HepG2 (cell line): ENCODE measurements around the gene CHN1. TPM values are rescaled to one million over a fixed set of nuclear protein-coding genes. Genes with fewer than 3 reads are reported as not detected.

ENCODE experiments used
- ATAC-seq: fragments of 200-7000 bp; cut with Tn5 transposase; 3 replicates; pipeline ENCODE4 v1.9.1; 2020; ENCODE audit warnings: mild to moderate bottlenecking, moderate library complexity
- BruUV-seq: library from RNA; stranded (reverse); fragments of 400-500 nt; replicated peaks from 2 replicates; lab custom pipeline; 2021; lab: Mats Ljungman, UMichigan
- CTCF ChIA-PET: fragments of 300-600 bp; formaldehyde crosslinking; extraction: SDS; loops from one replicate; lab custom pipeline; 2021; ENCODE audit warnings: low total read pairs, inconsistent platforms, low intra/inter-chr PET ratio; lab: Yijun Ruan, JAX
- POLR2A ChIA-PET: fragments of 350-600 bp; sonication (Branson Sonifier 250); formaldehyde crosslinking; loops from one replicate; lab custom pipeline; 2020; ENCODE audit warnings: antibody characterized with exemption, inconsistent platforms; lab: Yijun Ruan, JAX
- DNase-seq: peaks from one replicate; pipeline ENCODE4 v3.0.0-alpha.2; 2015; ENCODE audit warnings: low spot score
- FAIRE-seq: peaks from 3 replicates; lab custom pipeline; 2011; peaks lifted over from hg19 to GRCh38; lab: Jason Lieb, UNC
- H2AFZ ChIP-seq: one replicate; pipeline ENCODE4 v1.6.1; 2011; ENCODE audit warnings: low read length, inconsistent platforms
- H3K27ac ChIP-seq: fragments of 300-600 bp; 3 replicates; pipeline ENCODE4 v1.8.0; 2011; ENCODE audit warnings: mixed run types, mild to moderate bottlenecking, mixed read lengths, low read length, inconsistent platforms; ENCODE audit not compliant: insufficient read depth; ENCODE audit errors: extremely low read length
- H3K27me3 ChIP-seq, 2 experiments: fragments of 200-600 bp in 1 of 2; 2 replicates in 1 of 2; 3 replicates in 1 of 2; pipeline versions ENCODE4 v1.6.0 to v1.8.0; 2011; ENCODE audit warnings: low read length in 2 of 2, mild to moderate bottlenecking in 2 of 2, moderate library complexity in 2 of 2, inconsistent platforms in 1 of 2; ENCODE audit not compliant: insufficient read depth in 2 of 2, control insufficient read depth in 1 of 2
- H3K36me3 ChIP-seq, 2 experiments: fragments of 200-600 bp in 1 of 2; replicated peaks in 1 of 2; 2 replicates in 1 of 2; 3 replicates in 1 of 2; pipeline versions ENCODE4 v1.5.1 to v1.8.0; 2011; ENCODE audit warnings: low read length in 2 of 2, inconsistent platforms in 1 of 2; ENCODE audit not compliant: insufficient read depth in 2 of 2, control insufficient read depth in 1 of 2
- H3K4me1 ChIP-seq: 2 replicates; pipeline ENCODE4 v1.5.1; 2012; ENCODE audit warnings: low read length, inconsistent platforms; ENCODE audit not compliant: insufficient read depth
- H3K4me2 ChIP-seq: 2 replicates; pipeline ENCODE4 v1.6.0; 2011; ENCODE audit warnings: low read depth, low read length, inconsistent platforms
- H3K4me3 ChIP-seq, 3 experiments: fragments of 200-600 bp in 1 of 3; sonication (generic), shearing (Covaris generic) in 1 of 3; replicated peaks in 1 of 3; 2 replicates each; pipeline ENCODE4 v1.5.1; 2011 to 2016; ENCODE audit warnings: low read length in 3 of 3, inconsistent platforms in 2 of 3, low read depth in 2 of 3, mild to moderate bottlenecking in 2 of 3, control low read depth in 1 of 3, mixed read lengths in 1 of 3; ENCODE audit not compliant: insufficient read depth in 1 of 3
- H3K79me2 ChIP-seq: one replicate; pipeline ENCODE4 v1.6.1; 2011; ENCODE audit warnings: low read length, inconsistent platforms; ENCODE audit not compliant: insufficient read depth
- H3K9ac ChIP-seq: 2 replicates; pipeline ENCODE4 v1.6.0; 2011; ENCODE audit warnings: mild to moderate bottlenecking, low read depth, low read length, inconsistent platforms; ENCODE audit not compliant: insufficient read depth
- H3K9me3 ChIP-seq: 2 replicates; pipeline ENCODE4 v1.5.1; 2012; ENCODE audit warnings: mild to moderate bottlenecking, low read length
- H4K20me1 ChIP-seq: 2 replicates; pipeline ENCODE4 v1.6.0; 2011; ENCODE audit warnings: inconsistent platforms, mild to moderate bottlenecking, low read length, moderate library complexity; ENCODE audit not compliant: insufficient read depth
- ATRX ChIP-seq: sonication (generic); formaldehyde crosslinking; IDR thresholded peaks from 2 replicates; pipeline ENCODE4 v1.4.0; 2020; ENCODE audit warnings: missing genetic modification reagents, borderline replicate concordance
- JUN ChIP-seq: sonication (generic); formaldehyde crosslinking; IDR thresholded peaks from 2 replicates; pipeline ENCODE4 v1.4.0; 2020; ENCODE audit warnings: mild to moderate bottlenecking, missing genetic modification reagents
- POLR2AphosphoS2 ChIP-seq: IDR thresholded peaks from 2 replicates; pipeline ENCODE4 v1.6.1; 2011; ENCODE audit warnings: low read depth, low read length, improper control_type of control experiment
- ZNF343 ChIP-seq: sonication (generic); formaldehyde crosslinking; IDR thresholded peaks from 2 replicates; pipeline ENCODE4 v1.4.0; 2020; ENCODE audit warnings: mild to moderate bottlenecking, missing genetic modification reagents
- ZNF451 ChIP-seq: sonication (generic); formaldehyde crosslinking; IDR thresholded peaks from 2 replicates; pipeline ENCODE4 v1.5.0; 2020; ENCODE audit warnings: mild to moderate bottlenecking, missing genetic modification reagents
- ZNF674 ChIP-seq: sonication (generic); formaldehyde crosslinking; IDR thresholded peaks from 2 replicates; pipeline ENCODE4 v1.5.0; 2020; ENCODE audit warnings: low read depth, mild to moderate bottlenecking, missing genetic modification reagents
- ZNF879 ChIP-seq: sonication (generic); formaldehyde crosslinking; IDR thresholded peaks from 2 replicates; pipeline ENCODE4 v1.8.1; 2023; ENCODE audit warnings: missing genetic modification reagents
- WGBS: methylation state at CpG from one replicate; pipeline ENCODE4 v1.1.6; 2017; ENCODE audit warnings: low lambda C conversion rate; 5-methylcytosine and 5-hydroxymethylcytosine counted together
- in situ Hi-C: cut with HindIII; loops from 2 replicates; pipeline ENCODE4 v1.10.0; 2017; ENCODE audit warnings: low pct_unique_long_range_greater_than_20kb; ENCODE audit not compliant: extremely low pct_ligation_motif_present
- intact Hi-C: fragments of 100-400 bp; cut with micrococcal nuclease; formaldehyde crosslinking; loops from one replicate; pipeline ENCODE4 v1.10.0; 2022; ENCODE audit not compliant: unreplicated experiment
- polyA plus RNA-seq, 8 experiments: library from polyadenylated mRNA; depleted of rRNA in 3 of 8; stranded (reverse) in 7 of 8; unstranded in 1 of 8; fragments of >200 nt; fragmentation: Illumina TruSeq in 4 of 8; extraction: Trizol in 4 of 8; gene quantifications; 2 replicates each; pipeline versions ENCODE4 v1.2.1 to v1.2.3, GENCODE V29; 2011 to 2016; ENCODE audit warnings: low read depth in 4 of 8, missing spikeins in 1 of 8, mixed read lengths in 1 of 8; ENCODE audit not compliant: insufficient read depth in 1 of 8
- total RNA-seq, 5 experiments: library from RNA; depleted of rRNA; stranded (reverse); fragments of >200 nt; fragmentation: Illumina TruSeq; extraction: Trizol; gene quantifications; 2 replicates each; pipeline ENCODE4 v1.2.3, GENCODE V29; 2016; ENCODE audit warnings: low read depth in 1 of 5
- TF ChIP-seq, protein P1 (sequence below): IDR thresholded peaks from 2 replicates; pipeline ENCODE4 v1.6.1; 2016; ENCODE audit warnings: low read depth
- TF ChIP-seq, protein P2 (sequence below): sonication (generic); formaldehyde crosslinking; IDR thresholded peaks from 2 replicates; pipeline ENCODE4 v1.5.0; 2020; ENCODE audit warnings: mild to moderate bottlenecking, missing genetic modification reagents

Gene CHN1
- total and polyA plus RNA-seq, 2 of the 13 experiments (the other 11 are each of a cell fraction or from before 2014, with no cell fraction given): 2.8 to 3.5 TPM

DNA sequence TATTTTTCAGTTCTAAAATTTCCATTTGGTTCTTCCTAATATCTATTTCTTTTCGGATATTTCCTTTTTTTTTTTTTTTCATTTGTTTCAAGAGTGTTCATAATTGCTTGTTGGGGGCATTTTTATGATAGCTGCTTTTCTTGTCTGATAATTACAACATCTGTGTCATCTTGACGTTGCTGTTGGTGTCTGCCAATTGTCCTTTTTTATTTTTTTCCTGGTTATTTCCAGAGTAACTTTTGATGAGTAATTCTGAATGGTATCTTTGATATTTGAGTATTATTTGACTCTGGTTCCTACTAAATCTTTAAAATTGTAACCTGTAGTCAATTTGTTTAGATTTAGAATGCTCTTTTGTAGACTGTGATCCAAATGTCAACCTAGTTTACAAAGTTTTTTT, 189.7 kb downstream of the CHN1 start:
- FAIRE-seq (no peak), DNase-seq (no peak), ATAC-seq (no peak)
- no peaks in the 10 kb centered on the region for H3K36me3 ChIP-seq
- no peak overlapping the region for H3K9ac ChIP-seq
- H4K20me1 ChIP-seq: no peaks in the 10 kb centered on the region
- H3K9me3 ChIP-seq: no peaks in the 10 kb centered on the region
- H3K4me1 ChIP-seq: no peaks in the 10 kb centered on the region
- no peak overlapping the region for H3K4me3 ChIP-seq
- CTCF ChIA-PET: no interaction called here
- no peaks in the 10 kb centered on the region for H3K79me2 ChIP-seq
- no peak for TF ChIP-seq ZNF674
- TF ChIP-seq POLR2AphosphoS2: no peak
- no peak for TF ChIP-seq ZNF879 (CRISPR knock-in tag)
- no peak for TF ChIP-seq JUN (CRISPR knock-in tag)
- no peak for TF ChIP-seq ZNF343
- TF ChIP-seq ATRX: no peak
- no peak for TF ChIP-seq ZNF451 (CRISPR knock-in tag)
- TF ChIP-seq, protein P1, sequence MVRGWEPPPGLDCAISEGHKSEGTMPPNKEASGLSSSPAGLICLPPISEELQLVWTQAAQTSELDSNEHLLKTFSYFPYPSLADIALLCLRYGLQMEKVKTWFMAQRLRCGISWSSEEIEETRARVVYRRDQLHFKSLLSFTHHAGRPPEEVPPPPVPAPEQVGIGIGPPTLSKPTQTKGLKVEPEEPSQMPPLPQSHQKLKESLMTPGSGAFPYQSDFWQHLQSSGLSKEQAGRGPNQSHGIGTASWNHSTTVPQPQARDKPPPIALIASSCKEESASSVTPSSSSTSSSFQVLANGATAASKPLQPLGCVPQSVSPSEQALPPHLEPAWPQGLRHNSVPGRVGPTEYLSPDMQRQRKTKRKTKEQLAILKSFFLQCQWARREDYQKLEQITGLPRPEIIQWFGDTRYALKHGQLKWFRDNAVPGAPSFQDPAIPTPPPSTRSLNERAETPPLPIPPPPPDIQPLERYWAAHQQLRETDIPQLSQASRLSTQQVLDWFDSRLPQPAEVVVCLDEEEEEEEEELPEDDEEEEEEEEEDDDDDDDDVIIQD (CRISPR knock-in tag): no peak
- TF ChIP-seq, protein P2, sequence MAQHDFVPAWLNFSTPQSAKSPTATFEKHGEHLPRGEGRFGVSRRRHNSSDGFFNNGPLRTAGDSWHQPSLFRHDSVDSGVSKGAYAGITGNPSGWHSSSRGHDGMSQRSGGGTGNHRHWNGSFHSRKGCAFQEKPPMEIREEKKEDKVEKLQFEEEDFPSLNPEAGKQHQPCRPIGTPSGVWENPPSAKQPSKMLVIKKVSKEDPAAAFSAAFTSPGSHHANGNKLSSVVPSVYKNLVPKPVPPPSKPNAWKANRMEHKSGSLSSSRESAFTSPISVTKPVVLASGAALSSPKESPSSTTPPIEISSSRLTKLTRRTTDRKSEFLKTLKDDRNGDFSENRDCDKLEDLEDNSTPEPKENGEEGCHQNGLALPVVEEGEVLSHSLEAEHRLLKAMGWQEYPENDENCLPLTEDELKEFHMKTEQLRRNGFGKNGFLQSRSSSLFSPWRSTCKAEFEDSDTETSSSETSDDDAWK (CRISPR knock-in tag): no peak
- H3K27ac ChIP-seq: no peak overlapping the region
- H3K4me2 ChIP-seq: no peak overlapping the region
- POLR2A ChIA-PET: no interaction called here
- in situ Hi-C loops: no loop called here
- no peak overlapping the region for H2AFZ ChIP-seq
- BruUV-seq: no TSS peak
- WGBS: 0% methylated on average over 1 of the region's 2 CpGs
- H3K27me3 ChIP-seq: no peaks in the 10 kb centered on the region
- intact Hi-C loops: no loop called here
